ENCODE results near the gene TRERF1.

Gene TRERF1

GRCh38 chr6:42407379-42407778 is 44.3 kb downstream of the TRERF1 start:
- no peak overlapping the region for H2AFZ ChIP-seq (ENCODE audit: low read length)
- H3K4me2 ChIP-seq (ENCODE audit: low read depth, low read length) = no peak overlapping the region

GRCh38 chr6:42406306-42407280 is 45.1 kb downstream of the TRERF1 start:
- Histone ChIP-seq H2AFZ (ENCODE audit: low read length) (no peak overlapping the region), H3K4me1 (ENCODE audit: low read length) (0 out of 2 replicates have a peak, but pooled peaks cover 4% of the 10 kb centered on the region), H3F3A (ENCODE audit: insufficient read depth, low read length) (no peaks in the 10 kb centered on the region), H3K79me2 (ENCODE audit: low read length) (0 out of 2 replicates have a peak, but pooled peaks cover 11% of the 10 kb centered on the region), H4K20me1 (ENCODE audit: insufficient read depth, low read length) (no peaks in the 10 kb centered on the region), H3K27me3 (replicated peaks; ENCODE audit: insufficient read depth, low read length) (no peaks in the 10 kb centered on the region), H3K36me3 (replicated peaks; ENCODE audit: insufficient read depth, low read length) (no peaks in the 10 kb centered on the region), H3K4me2 (ENCODE audit: low read depth, low read length) (no peak overlapping the region), H3K9ac (ENCODE audit: low read length) (no peak overlapping the region), H3K9me2 (replicated peaks; ENCODE audit: insufficient read depth, low read length) (no peaks in the 10 kb centered on the region), H3K27ac (ENCODE audit: low read length) (no peak overlapping the region), H3K9me3 (replicated peaks; ENCODE audit: insufficient read depth, low read length) (no peaks in the 10 kb centered on the region), H3K4me3 (ENCODE audit: low read length) (no peak overlapping the region)
- no peak for DNase-seq
- no peak for TF ChIP-seq EZH2phosphoT487 (IDR thresholded peaks at IDR 0.05; ENCODE audit: low read length)
- TF ChIP-seq CTCF (IDR thresholded peaks at IDR 0.05; ENCODE audit: low read length) = no peak
- no peak for TF ChIP-seq EZH2 (optimal IDR thresholded peaks at IDR 0.05; ENCODE audit: low read depth, low read length)

More at GRCh38 chr6:42407379-42407778, 44.3 kb downstream of the TRERF1 start:
- H3K9me3 ChIP-seq (replicated peaks; ENCODE audit: insufficient read depth, low read length) = no peaks in the 10 kb centered on the region
- H3K79me2 ChIP-seq (ENCODE audit: low read length) = 0 out of 2 replicates have a peak, but pooled peaks cover 12% of the 10 kb centered on the region
- TF ChIP-seq EZH2phosphoT487 (IDR thresholded peaks at IDR 0.05; ENCODE audit: low read length) (no peak), CTCF (IDR thresholded peaks at IDR 0.05; ENCODE audit: low read length) (no peak), EZH2 (optimal IDR thresholded peaks at IDR 0.05; ENCODE audit: low read depth, low read length) (no peak)
- H3K27me3 ChIP-seq (replicated peaks; ENCODE audit: insufficient read depth, low read length) = no peaks in the 10 kb centered on the region
- no peak for DNase-seq
- no peaks in the 10 kb centered on the region for H4K20me1 ChIP-seq (ENCODE audit: insufficient read depth, low read length)
- no peaks in the 10 kb centered on the region for H3K36me3 ChIP-seq (replicated peaks; ENCODE audit: insufficient read depth, low read length)
- H3F3A ChIP-seq (ENCODE audit: insufficient read depth, low read length) = no peaks in the 10 kb centered on the region
- no peak overlapping the region for H3K27ac ChIP-seq (ENCODE audit: low read length)
- H3K4me1 ChIP-seq (ENCODE audit: low read length) = 0 out of 2 replicates have a peak, but pooled peaks cover 4% of the 10 kb centered on the region
- H3K9ac ChIP-seq (ENCODE audit: low read length) = no peak overlapping the region
- H3K4me3 ChIP-seq (ENCODE audit: low read length) = no peak overlapping the region
- H3K9me2 ChIP-seq (replicated peaks; ENCODE audit: insufficient read depth, low read length) = no peaks in the 10 kb centered on the region

GRCh38 chr6:42405021-42405420 is 46.7 kb downstream of the TRERF1 start:
- DNase-seq = no peak
- TF ChIP-seq EZH2 (optimal IDR thresholded peaks at IDR 0.05; ENCODE audit: low read depth, low read length) (no peak), CTCF (IDR thresholded peaks at IDR 0.05; ENCODE audit: low read length) (no peak), EZH2phosphoT487 (IDR thresholded peaks at IDR 0.05; ENCODE audit: low read length) (no peak)
- Histone ChIP-seq H2AFZ (ENCODE audit: low read length) (no peak overlapping the region), H3K79me2 (ENCODE audit: low read length) (peaks cover 15% of the 10 kb centered on the region; the same call in 1 of the 2 replicates), H3K27me3 (replicated peaks; ENCODE audit: insufficient read depth, low read length) (no peaks in the 10 kb centered on the region), H3K4me2 (ENCODE audit: low read depth, low read length) (no peak overlapping the region), H4K20me1 (ENCODE audit: insufficient read depth, low read length) (no peaks in the 10 kb centered on the region), H3K36me3 (replicated peaks; ENCODE audit: insufficient read depth, low read length) (no peaks in the 10 kb centered on the region), H3K4me1 (ENCODE audit: low read length) (0 out of 2 replicates have a peak, but pooled peaks cover 4% of the 10 kb centered on the region), H3K9me3 (replicated peaks; ENCODE audit: insufficient read depth, low read length) (no peaks in the 10 kb centered on the region), H3K9ac (ENCODE audit: low read length) (no peak overlapping the region), H3K27ac (ENCODE audit: low read length) (no peak overlapping the region), H3F3A (ENCODE audit: insufficient read depth, low read length) (no peaks in the 10 kb centered on the region), H3K4me3 (ENCODE audit: low read length) (no peak overlapping the region), H3K9me2 (replicated peaks; ENCODE audit: insufficient read depth, low read length) (no peaks in the 10 kb centered on the region)

Measured in MM.1S (cell line).